ENCODE data around the gene AK1.

GRCh38 chr9:127855522-127855921, 22.0 kb downstream of the AK1 start:
- TF ChIP-seq CTCF (IDR thresholded peaks at IDR 0.05) = no peak
- no peak for TF ChIP-seq POLR2AphosphoS5 (IDR thresholded peaks at IDR 0.05)
- TF ChIP-seq POLR2A (IDR thresholded peaks at IDR 0.05) = no peak
